HFF-Myc (cell line): Measurements from ENCODE around the gene C1QB.
"Not testable (repeated sequence)": the region's sequence is repeated elsewhere in the genome, so short reads cannot be mapped to it uniquely, and the experiment has no call there.

ENCODE experiments used
- DNase-seq: peaks from one replicate; pipeline ENCODE4 v3.0.0-alpha.2; 2011; ENCODE audit warnings: low read depth; ENCODE audit errors: extremely low read depth
- H3K4me3 ChIP-seq: replicated peaks from 2 replicates; pipeline ENCODE4 v1.5.1; 2011; ENCODE audit warnings: low read depth, mild to moderate bottlenecking, control low read depth, low read length
- TF ChIP-seq, protein P1 (sequence below): IDR thresholded peaks from 2 replicates; pipeline ENCODE4 v1.5.1; 2012; ENCODE audit warnings: mild to moderate bottlenecking, low read depth, low read length, control low read depth; ENCODE audit errors: missing control alignments

Gene C1QB

GRCh38 chr1:22666412-22666811 lies 13.4 kb downstream of the C1QB start:
- H3K4me3 ChIP-seq = no peak overlapping the region
- TF ChIP-seq, protein P1, sequence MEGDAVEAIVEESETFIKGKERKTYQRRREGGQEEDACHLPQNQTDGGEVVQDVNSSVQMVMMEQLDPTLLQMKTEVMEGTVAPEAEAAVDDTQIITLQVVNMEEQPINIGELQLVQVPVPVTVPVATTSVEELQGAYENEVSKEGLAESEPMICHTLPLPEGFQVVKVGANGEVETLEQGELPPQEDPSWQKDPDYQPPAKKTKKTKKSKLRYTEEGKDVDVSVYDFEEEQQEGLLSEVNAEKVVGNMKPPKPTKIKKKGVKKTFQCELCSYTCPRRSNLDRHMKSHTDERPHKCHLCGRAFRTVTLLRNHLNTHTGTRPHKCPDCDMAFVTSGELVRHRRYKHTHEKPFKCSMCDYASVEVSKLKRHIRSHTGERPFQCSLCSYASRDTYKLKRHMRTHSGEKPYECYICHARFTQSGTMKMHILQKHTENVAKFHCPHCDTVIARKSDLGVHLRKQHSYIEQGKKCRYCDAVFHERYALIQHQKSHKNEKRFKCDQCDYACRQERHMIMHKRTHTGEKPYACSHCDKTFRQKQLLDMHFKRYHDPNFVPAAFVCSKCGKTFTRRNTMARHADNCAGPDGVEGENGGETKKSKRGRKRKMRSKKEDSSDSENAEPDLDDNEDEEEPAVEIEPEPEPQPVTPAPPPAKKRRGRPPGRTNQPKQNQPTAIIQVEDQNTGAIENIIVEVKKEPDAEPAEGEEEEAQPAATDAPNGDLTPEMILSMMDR = no peak
- no peak for DNase-seq

- not testable (repeated sequence) for H3K4me3 ChIP-seq, DNase-seq
Observed at GRCh38 chr1:22668840-22669239, 15.8 kb downstream of the C1QB start.

DNA sequence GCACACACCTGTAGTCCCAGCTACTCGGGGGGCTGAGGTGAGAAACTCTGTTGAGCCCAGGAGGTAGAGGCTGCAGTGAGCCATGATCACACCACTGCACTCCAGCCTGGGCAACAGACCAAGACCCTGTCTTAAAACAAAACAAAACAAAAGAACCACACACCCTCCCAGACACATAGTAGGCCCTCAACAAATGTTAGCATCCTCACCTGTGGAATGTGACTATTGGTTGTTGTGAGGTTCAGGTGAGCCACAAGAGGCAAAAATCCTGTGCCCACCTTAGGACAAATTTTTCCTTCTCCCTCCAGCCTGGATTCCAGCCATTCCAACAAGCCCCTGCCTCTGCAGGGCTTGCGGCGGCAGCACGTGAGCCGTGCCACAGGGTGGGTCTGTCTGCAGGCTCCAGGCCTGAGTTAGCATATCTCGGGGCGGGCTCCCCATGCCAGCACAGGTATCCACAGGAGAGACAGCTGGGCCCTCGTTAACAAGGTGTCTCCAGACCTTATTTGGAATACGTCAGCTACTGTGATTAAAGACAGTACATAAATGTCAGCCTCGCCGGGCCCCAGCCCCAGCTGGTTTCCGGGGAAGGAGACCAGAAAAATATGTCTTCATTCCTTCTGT lies 17.4 kb downstream of the C1QB start:
- TF ChIP-seq, protein P1 = no peak
- no peak for DNase-seq
- H3K4me3 ChIP-seq = no peak overlapping the region

DNA sequence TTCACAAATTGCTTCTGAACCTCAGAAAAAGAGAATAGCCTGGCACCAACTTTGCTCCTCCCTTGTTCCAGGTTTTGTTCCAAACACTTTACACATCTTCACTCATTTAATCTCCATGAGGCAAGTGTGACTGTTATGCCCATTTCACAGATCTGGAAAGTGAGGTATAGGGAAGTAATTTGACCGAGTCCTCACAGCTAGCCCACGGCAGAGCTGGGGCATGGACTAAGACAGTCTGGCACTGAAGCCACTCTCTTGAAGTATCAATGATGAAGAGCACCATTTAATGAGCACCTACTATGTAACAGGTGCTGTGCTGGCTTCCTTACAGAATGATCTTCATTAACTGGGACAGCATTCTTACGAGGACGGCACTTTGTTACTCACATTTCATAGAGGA lies 19.0 kb downstream of the C1QB start:
- TF ChIP-seq, protein P1 = no peak
- H3K4me3 ChIP-seq = no peak overlapping the region

GRCh38 chr1:22673486-22674409 lies 20.7 kb downstream of the C1QB start:
- DNase-seq = peak; percentile 25
- no peak overlapping the region for H3K4me3 ChIP-seq
- TF ChIP-seq, protein P1 = peak; percentile 84

More for the DNA sequence above, 19.0 kb downstream of the C1QB start:
- DNase-seq = no peak

GRCh38 chr1:22674410-22674749 lies 21.3 kb downstream of the C1QB start:
- TF ChIP-seq, protein P1 = no peak
- DNase-seq = no peak
- no peak overlapping the region for H3K4me3 ChIP-seq

- H3K4me3 ChIP-seq, DNase-seq: not testable (repeated sequence)
Observed at GRCh38 chr1:22676151-22676550, 23.1 kb downstream of the C1QB start.
